ES-I3 (cell line): ENCODE results near the gene OAS3.
"Not testable (repeated sequence)": the region's sequence is repeated elsewhere in the genome, so short reads cannot be mapped to it uniquely, and the experiment has no call there.

ENCODE experiments used
- H3K36me3 ChIP-seq: 2 replicates; pipeline ENCODE4 v1.6.1; 2013; ENCODE audit warnings: mild to moderate bottlenecking, low read length, control low read depth, moderate library complexity; ENCODE audit not compliant: insufficient read depth
- H3K4me1 ChIP-seq: 2 replicates; pipeline ENCODE4 v1.6.1; 2013; ENCODE audit warnings: mild to moderate bottlenecking, control low read depth, low read length; ENCODE audit not compliant: insufficient read depth
- H3K9ac ChIP-seq: 2 replicates; pipeline ENCODE4 v1.6.1; 2013; ENCODE audit warnings: low read depth, mild to moderate bottlenecking, low read length, moderate library complexity
- H3K9me3 ChIP-seq: 2 replicates; pipeline ENCODE4 v1.6.1; 2013; ENCODE audit warnings: mild to moderate bottlenecking, low read length, moderate library complexity; ENCODE audit not compliant: control insufficient read depth, insufficient read depth

OAS3 gene

DNA sequence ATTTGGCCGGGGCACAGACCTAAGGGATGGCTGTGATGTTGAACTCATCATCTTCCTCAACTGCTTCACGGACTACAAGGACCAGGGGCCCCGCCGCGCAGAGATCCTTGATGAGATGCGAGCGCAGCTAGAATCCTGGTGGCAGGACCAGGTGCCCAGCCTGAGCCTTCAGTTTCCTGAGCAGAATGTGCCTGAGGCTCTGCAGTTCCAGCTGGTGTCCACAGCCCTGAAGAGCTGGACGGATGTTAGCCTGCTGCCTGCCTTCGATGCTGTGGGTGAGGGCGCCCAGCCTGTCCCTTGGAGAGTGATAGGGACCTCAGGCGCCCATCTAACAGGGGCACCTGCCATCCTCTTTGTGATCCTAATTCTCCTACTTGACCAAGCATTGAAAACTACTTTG lies 12.4 kb downstream of the OAS3 start:
- no peaks in the 10 kb centered on the region for H3K4me1 ChIP-seq
- H3K9ac ChIP-seq, result no peak overlapping the region
- no peaks in the 10 kb centered on the region for H3K9me3 ChIP-seq
- H3K36me3 ChIP-seq, result no peaks in the 10 kb centered on the region

DNA sequence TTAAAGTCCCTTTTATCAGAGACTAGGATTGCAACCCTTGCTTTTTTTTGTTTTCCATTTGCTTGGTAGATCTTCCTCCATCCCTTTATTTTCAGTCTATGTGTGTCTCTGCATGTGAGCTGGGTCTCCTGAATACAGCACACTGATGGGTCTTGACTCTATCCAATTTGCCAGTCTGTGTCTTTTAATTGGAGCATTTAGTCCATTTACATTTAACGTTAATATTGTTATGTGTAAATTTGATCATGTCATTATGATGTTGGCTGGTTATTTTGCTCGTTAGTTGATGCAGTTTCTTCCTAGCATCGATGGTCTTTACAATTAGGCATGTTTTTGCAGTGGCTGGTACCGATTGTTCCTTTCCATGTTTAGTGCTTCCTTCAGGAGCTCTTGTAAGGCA lies 18.9 kb downstream of the OAS3 start:
- H3K9ac ChIP-seq, H3K4me1 ChIP-seq, H3K36me3 ChIP-seq, H3K9me3 ChIP-seq: not testable (repeated sequence)

DNA sequence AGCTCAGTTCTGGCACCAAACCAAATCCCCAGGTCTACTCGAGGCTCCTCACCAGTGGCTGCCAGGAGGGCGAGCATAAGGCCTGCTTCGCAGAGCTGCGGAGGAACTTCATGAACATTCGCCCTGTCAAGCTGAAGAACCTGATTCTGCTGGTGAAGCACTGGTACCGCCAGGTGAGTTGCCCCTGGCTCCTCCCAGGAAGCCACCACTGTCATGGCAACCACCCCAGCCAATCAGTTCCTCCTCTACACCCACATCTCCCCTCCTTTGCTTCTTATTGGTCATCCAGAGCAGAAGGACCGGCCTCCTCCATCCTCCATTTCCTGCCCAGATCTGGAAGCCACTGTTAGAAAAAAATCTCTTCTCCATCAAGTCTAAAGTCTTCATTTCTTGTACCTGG lies 22.8 kb downstream of the OAS3 start:
- H3K9ac ChIP-seq, result no peak overlapping the region
- H3K36me3 ChIP-seq, result no peaks in the 10 kb centered on the region

DNA sequence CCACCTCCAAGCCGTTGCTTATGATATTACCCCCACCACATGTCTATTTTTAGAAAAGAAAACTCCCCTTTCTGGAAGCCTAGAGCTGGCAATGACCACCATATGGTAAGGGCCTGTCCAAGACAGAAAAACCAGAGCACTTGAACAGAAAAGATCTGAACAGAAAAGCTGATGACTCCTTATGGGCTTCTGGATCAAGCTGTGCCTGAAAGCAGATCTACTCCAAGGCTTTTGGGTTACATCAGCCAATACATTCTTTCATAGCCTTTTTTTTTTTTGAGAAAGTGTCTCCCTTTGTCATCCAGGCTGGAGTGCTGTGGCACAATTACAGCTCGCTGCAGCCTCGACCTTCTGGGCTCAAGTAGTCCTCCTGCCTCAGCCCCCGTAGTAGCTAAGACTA lies 23.3 kb downstream of the OAS3 start:
- Histone ChIP-seq H3K9me3 (peaks cover 3% of the 10 kb centered on the region; the same call in 1 of the 2 replicates), H3K9ac (no peak overlapping the region), H3K4me1 (no peaks in the 10 kb centered on the region), H3K36me3 (no peaks in the 10 kb centered on the region)

More for the DNA sequence above, 22.8 kb downstream of the OAS3 start:
- Histone ChIP-seq H3K4me1 (no peaks in the 10 kb centered on the region), H3K9me3 (peaks cover 3% of the 10 kb centered on the region; the same call in 1 of the 2 replicates)

DNA sequence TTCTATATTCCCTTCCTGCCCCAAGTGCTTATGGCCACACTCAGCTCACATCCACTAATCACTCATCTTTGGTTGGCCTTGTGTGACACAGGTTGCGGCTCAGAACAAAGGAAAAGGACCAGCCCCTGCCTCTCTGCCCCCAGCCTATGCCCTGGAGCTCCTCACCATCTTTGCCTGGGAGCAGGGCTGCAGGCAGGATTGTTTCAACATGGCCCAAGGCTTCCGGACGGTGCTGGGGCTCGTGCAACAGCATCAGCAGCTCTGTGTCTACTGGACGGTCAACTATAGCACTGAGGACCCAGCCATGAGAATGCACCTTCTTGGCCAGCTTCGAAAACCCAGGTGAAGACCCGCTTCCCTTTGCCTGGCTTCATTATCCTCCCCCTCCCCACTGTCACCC lies 24.3 kb downstream of the OAS3 start:
- Histone ChIP-seq H3K9ac (no peak overlapping the region), H3K9me3 (peaks cover 3% of the 10 kb centered on the region; the same call in 1 of the 2 replicates), H3K36me3 (no peaks in the 10 kb centered on the region), H3K4me1 (no peaks in the 10 kb centered on the region)

DNA sequence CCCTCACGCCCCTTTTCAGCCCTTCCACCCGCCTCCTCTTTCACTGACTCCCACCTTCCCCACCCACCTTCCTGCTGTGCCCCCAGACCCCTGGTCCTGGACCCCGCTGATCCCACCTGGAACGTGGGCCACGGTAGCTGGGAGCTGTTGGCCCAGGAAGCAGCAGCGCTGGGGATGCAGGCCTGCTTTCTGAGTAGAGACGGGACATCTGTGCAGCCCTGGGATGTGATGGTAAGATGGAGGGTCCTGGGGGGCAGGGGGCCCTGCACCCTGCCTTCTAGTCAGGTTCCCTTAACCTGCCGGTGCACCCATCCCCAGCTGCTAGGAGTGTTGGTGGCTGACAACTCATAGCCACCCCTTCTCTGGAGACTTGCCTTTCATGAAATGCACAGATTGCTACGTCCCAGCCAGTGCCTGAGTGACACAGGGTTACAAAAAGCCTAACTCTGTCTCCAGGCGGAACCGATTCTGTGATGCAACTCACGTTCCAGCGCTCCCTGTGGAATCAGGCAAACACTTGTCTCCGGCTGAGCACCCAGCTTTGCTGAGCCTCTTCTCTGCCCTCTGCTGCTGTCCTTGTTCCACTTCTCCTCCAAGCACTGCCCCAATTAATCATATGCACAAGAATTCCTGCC lies 25.1 kb downstream of the OAS3 start:
- H3K4me1 ChIP-seq, result no peaks in the 10 kb centered on the region

DNA sequence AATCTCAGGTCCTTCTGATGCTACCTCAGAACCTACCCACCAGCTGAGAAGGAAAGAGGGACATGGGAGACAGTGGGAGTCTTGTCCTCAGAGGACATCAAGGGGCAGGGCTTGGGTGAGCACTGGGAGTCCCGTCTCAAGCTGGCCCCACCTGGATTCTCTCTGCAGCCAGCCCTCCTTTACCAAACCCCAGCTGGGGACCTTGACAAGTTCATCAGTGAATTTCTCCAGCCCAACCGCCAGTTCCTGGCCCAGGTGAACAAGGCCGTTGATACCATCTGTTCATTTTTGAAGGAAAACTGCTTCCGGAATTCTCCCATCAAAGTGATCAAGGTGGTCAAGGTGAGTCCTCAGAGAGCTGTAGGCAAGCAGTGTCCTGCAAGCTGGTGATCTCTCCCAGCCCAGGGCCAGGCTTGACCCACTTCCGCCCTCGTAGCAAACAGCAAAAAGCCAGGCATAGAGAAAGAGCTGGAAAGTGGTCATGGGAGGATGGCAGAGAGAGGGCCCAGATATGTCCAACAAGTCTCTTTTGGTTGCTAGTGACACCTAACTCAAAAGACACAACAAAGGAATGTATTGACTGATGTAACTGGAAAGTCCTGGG lies 25.9 kb downstream of the OAS3 start:
- Histone ChIP-seq H3K9ac (no peak overlapping the region), H3K36me3 (no peaks in the 10 kb centered on the region), H3K9me3 (peaks cover 3% of the 10 kb centered on the region; the same call in 1 of the 2 replicates), H3K4me1 (no peaks in the 10 kb centered on the region)

More for the DNA sequence above, 25.1 kb downstream of the OAS3 start:
- Histone ChIP-seq H3K9me3 (peaks cover 3% of the 10 kb centered on the region; the same call in 1 of the 2 replicates), H3K9ac (no peak overlapping the region), H3K36me3 (no peaks in the 10 kb centered on the region)

DNA sequence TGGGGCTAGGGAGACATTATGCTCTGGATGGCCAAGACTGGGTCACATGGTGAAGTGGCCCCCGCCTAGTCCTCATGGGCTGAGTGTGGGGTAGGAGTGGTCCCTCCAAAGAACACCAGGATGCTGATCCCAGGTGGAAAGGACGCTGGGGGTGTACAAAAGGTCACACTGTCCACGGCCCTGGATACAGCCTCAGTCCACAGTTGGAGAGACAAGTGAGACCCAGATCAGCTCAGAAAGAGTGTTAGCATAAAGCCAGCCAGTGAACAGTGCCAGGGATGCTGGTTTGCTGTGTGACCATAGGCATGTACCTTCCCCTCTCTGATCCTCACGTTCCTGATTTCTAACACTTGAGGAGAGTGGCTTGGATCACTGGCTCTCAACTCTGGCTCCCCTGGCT lies 26.6 kb downstream of the OAS3 start:
- no peaks in the 10 kb centered on the region; the same call in 1 of the 2 replicates for H3K9me3 ChIP-seq
- no peaks in the 10 kb centered on the region for H3K4me1 ChIP-seq
- no peaks in the 10 kb centered on the region for H3K36me3 ChIP-seq
- H3K9ac ChIP-seq, result no peak overlapping the region

DNA sequence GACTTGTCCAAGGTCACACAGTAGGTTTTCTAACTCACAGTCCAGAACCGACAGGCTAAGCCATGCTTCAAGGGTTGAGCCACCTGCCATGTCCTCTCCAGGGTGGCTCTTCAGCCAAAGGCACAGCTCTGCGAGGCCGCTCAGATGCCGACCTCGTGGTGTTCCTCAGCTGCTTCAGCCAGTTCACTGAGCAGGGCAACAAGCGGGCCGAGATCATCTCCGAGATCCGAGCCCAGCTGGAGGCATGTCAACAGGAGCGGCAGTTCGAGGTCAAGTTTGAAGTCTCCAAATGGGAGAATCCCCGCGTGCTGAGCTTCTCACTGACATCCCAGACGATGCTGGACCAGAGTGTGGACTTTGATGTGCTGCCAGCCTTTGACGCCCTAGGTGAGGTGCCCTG lies 27.4 kb downstream of the OAS3 start:
- no peaks in the 10 kb centered on the region for H3K4me1 ChIP-seq
- no peak overlapping the region for H3K9ac ChIP-seq
- H3K36me3 ChIP-seq, result no peaks in the 10 kb centered on the region
- H3K9me3 ChIP-seq, result no peaks in the 10 kb centered on the region

DNA sequence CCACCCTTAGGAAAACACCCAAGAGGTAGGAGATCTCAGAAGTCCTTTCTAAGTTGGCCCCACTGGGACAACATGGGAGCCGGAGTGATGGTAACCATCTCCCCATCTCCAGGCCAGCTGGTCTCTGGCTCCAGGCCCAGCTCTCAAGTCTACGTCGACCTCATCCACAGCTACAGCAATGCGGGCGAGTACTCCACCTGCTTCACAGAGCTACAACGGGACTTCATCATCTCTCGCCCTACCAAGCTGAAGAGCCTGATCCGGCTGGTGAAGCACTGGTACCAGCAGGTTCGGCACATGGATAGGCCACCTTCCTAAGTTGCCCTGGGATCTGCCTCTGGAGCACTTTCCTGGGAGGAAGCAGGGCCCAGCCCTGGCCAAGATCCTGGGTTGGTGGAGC lies 29.0 kb downstream of the OAS3 start:
- Histone ChIP-seq H3K9ac (no peak overlapping the region), H3K4me1 (no peaks in the 10 kb centered on the region), H3K9me3 (no peaks in the 10 kb centered on the region), H3K36me3 (no peaks in the 10 kb centered on the region)

DNA sequence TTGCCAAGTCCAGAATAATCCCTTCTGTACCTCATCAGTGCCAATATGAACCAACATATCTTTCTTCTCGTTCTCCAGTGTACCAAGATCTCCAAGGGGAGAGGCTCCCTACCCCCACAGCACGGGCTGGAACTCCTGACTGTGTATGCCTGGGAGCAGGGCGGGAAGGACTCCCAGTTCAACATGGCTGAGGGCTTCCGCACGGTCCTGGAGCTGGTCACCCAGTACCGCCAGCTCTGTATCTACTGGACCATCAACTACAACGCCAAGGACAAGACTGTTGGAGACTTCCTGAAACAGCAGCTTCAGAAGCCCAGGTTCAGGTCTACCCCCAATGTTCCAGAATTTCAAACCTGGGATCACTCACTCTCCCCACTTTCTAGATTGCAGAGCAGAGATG lies 29.6 kb downstream of the OAS3 start:
- Histone ChIP-seq H3K4me1 (no peaks in the 10 kb centered on the region), H3K9ac (no peak overlapping the region), H3K36me3 (no peaks in the 10 kb centered on the region), H3K9me3 (no peaks in the 10 kb centered on the region)

DNA sequence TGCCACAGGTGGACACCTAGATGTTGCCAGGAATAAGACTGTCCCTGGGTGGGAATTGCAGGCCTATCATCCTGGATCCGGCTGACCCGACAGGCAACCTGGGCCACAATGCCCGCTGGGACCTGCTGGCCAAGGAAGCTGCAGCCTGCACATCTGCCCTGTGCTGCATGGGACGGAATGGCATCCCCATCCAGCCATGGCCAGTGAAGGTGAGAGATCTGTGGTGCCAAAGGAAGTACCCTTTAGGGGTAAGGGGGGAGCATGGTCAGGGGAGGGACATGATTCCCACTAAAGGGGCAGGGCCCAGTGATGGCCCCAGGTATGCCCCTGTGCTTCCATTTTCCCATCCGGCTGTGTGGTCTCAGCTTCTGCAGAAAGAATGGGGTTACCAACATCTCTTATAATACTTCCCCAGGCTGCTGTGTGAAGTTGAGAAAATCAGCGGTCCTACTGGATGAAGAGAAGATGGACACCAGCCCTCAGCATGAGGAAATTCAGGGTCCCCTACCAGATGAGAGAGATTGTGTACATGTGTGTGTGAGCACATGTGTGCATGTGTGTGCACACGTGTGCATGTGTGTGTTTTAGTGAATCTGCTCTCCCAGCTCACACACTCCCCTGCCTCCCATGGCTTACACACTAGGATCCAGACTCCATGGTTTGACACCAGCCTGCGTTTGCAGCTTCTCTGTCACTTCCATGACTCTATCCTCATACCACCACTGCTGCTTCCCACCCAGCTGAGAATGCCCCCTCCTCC lies 31.5 kb downstream of the OAS3 start:
- Histone ChIP-seq H3K36me3 (no peaks in the 10 kb centered on the region), H3K9me3 (no peaks in the 10 kb centered on the region), H3K9ac (no peak overlapping the region), H3K4me1 (no peaks in the 10 kb centered on the region)

DNA sequence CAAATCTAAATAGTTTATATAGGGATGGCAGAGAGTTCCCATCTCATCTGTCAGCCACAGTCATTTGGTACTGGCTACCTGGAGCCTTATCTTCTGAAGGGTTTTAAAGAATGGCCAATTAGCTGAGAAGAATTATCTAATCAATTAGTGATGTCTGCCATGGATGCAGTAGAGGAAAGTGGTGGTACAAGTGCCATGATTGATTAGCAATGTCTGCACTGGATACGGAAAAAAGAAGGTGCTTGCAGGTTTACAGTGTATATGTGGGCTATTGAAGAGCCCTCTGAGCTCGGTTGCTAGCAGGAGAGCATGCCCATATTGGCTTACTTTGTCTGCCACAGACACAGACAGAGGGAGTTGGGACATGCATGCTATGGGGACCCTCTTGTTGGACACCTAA lies 32.1 kb downstream of the OAS3 start:
- Histone ChIP-seq H3K4me1 (no peaks in the 10 kb centered on the region), H3K9me3 (no peaks in the 10 kb centered on the region), H3K9ac (no peak overlapping the region), H3K36me3 (no peaks in the 10 kb centered on the region)

DNA sequence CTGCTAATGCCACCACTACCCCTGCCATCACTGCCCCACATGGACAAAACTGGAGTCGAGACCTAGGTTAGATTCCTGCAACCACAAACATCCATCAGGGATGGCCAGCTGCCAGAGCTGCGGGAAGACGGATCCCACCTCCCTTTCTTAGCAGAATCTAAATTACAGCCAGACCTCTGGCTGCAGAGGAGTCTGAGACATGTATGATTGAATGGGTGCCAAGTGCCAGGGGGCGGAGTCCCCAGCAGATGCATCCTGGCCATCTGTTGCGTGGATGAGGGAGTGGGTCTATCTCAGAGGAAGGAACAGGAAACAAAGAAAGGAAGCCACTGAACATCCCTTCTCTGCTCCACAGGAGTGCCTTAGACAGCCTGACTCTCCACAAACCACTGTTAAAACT lies 33.0 kb downstream of the OAS3 start:
- H3K9ac ChIP-seq, result no peak overlapping the region
- no peaks in the 10 kb centered on the region for H3K36me3 ChIP-seq
- H3K9me3 ChIP-seq, result no peaks in the 10 kb centered on the region
- H3K4me1 ChIP-seq, result no peaks in the 10 kb centered on the region
